Activated naive CD8-positive, alpha-beta T cell treated with anti-CD3 and anti-CD28 coated beads, Interleukin-2, amount 50 U/mL, for 24 hours (primary cell): ENCODE data around the gene C12orf57.
A peak's percentile ranks its signal among the peaks of the same experiment; 100 is the strongest.

ENCODE experiments used
- ATAC-seq: fragments of 150-1000 bp; cut with Tn5 transposase; one replicate; pipeline ENCODE4 v1.10.0; 2021
- DNase-seq: peaks from one replicate; pipeline ENCODE4 v3.0.0; 2021
- H3K27ac Mint-ChIP-seq: one replicate; pipeline ENCODE4 v1.8.0; 2021; ENCODE audit warnings: mild to moderate bottlenecking, mixed read lengths
- H3K27me3 Mint-ChIP-seq: one replicate; pipeline ENCODE4 v1.8.0; 2021; ENCODE audit warnings: mixed read lengths
- H3K36me3 Mint-ChIP-seq: one replicate; pipeline ENCODE4 v1.8.0; 2021; ENCODE audit warnings: low read depth, mixed read lengths
- H3K4me1 Mint-ChIP-seq: one replicate; pipeline ENCODE4 v1.8.0; 2021; ENCODE audit warnings: mixed read lengths
- H3K4me3 Mint-ChIP-seq: one replicate; pipeline ENCODE4 v1.8.0; 2021; ENCODE audit warnings: mild to moderate bottlenecking, moderate library complexity, mixed read lengths
- H3K9me3 Mint-ChIP-seq: one replicate; pipeline ENCODE4 v1.8.0; 2021; ENCODE audit warnings: mixed read lengths

Gene C12orf57

GRCh38 chr12:6939191-6939540, 4.7 kb upstream of the C12orf57 start:
- Mint-ChIP-seq H3K27ac (peak overlapping the region; percentile 88), H3K4me1 (peaks cover 57% of the 10 kb centered on the region), H3K27me3 (no peaks in the 10 kb centered on the region), H3K9me3 (no peaks in the 10 kb centered on the region), H3K4me3 (peak overlapping the region; percentile 86), H3K36me3 (peaks cover 36% of the 10 kb centered on the region)
- DNase-seq, result no peak
- no peak for ATAC-seq

GRCh38 chr12:6941267-6941666, 2.6 kb upstream of the C12orf57 start:
- Mint-ChIP-seq H3K4me3 (no peak overlapping the region), H3K4me1 (peaks cover 59% of the 10 kb centered on the region), H3K27ac (no peak overlapping the region), H3K36me3 (peaks cover 32% of the 10 kb centered on the region), H3K27me3 (no peaks in the 10 kb centered on the region), H3K9me3 (no peaks in the 10 kb centered on the region)
- DNase-seq (no peak), ATAC-seq (no peak)

DNA sequence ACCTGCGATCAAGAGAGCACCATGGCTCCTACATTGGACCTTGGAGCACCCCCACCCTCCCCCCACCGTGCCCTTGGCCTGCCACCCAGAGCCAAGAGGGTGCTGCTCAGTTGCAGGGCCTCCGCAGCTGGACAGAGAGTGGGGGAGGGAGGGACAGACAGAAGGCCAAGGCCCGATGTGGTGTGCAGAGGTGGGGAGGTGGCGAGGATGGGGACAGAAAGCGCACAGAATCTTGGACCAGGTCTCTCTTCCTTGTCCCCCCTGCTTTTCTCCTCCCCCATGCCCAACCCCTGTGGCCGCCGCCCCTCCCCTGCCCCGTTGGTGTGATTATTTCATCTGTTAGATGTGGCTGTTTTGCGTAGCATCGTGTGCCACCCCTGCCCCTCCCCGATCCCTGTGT, 2.0 kb upstream of the C12orf57 start:
- peaks cover 29% of the 10 kb centered on the region for H3K36me3 Mint-ChIP-seq
- H3K27ac Mint-ChIP-seq, result no peak overlapping the region
- H3K27me3 Mint-ChIP-seq, result no peaks in the 10 kb centered on the region
- H3K4me3 Mint-ChIP-seq, result no peak overlapping the region
- no peak for ATAC-seq
- no peaks in the 10 kb centered on the region for H3K9me3 Mint-ChIP-seq
- H3K4me1 Mint-ChIP-seq, result peaks cover 59% of the 10 kb centered on the region
- DNase-seq, result peak; percentile 3

DNA sequence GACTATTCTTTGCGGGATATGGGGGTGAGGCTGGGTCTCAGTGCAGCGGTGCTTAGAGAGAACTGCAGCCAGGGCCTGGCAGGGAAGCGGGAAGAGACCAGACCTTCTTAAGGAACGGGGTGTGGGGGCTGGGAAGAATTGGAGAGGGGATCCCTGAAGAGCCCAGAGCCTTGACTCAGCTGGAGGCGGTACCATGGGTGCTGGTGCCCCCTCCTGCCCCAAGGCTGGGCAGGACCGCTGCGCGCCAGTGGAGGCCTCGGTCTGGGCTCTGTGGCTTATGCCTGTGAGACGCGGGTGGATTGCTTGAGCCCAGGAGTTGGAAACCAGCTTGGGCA, 1.5 kb upstream of the C12orf57 start:
- Mint-ChIP-seq H3K27ac (peak overlapping the region; percentile 99), H3K27me3 (no peaks in the 10 kb centered on the region), H3K4me1 (peaks cover 62% of the 10 kb centered on the region), H3K36me3 (peaks cover 28% of the 10 kb centered on the region), H3K4me3 (peak overlapping the region; percentile 25), H3K9me3 (no peaks in the 10 kb centered on the region)
- ATAC-seq, result no peak
- peak; percentile 6 for DNase-seq

- Mint-ChIP-seq H3K36me3 (peaks cover 24% of the 10 kb centered on the region), H3K9me3 (no peaks in the 10 kb centered on the region)
Observed at GRCh38 chr12:6943389-6943721, 467 bp upstream of the C12orf57 start.

GRCh38 chr12:6944381-6945186, 762 bp downstream of the C12orf57 start:
- Mint-ChIP-seq H3K4me3 (peak overlapping the region; percentile 87), H3K4me1 (peaks cover 75% of the 10 kb centered on the region), H3K36me3 (peaks cover 20% of the 10 kb centered on the region), H3K9me3 (no peaks in the 10 kb centered on the region), H3K27me3 (no peaks in the 10 kb centered on the region), H3K27ac (peak overlapping the region; percentile 99)
- ATAC-seq (peak; percentile 42), DNase-seq (peak; percentile 88)

More at GRCh38 chr12:6943389-6943721, 467 bp upstream of the C12orf57 start:
- peak; percentile 23 for ATAC-seq
- H3K4me1 Mint-ChIP-seq, result peaks cover 70% of the 10 kb centered on the region
- H3K27me3 Mint-ChIP-seq, result no peaks in the 10 kb centered on the region
- peak overlapping the region; percentile 99 for H3K27ac Mint-ChIP-seq
- peak; percentile 74 for DNase-seq
- peak overlapping the region; percentile 87 for H3K4me3 Mint-ChIP-seq

DNA sequence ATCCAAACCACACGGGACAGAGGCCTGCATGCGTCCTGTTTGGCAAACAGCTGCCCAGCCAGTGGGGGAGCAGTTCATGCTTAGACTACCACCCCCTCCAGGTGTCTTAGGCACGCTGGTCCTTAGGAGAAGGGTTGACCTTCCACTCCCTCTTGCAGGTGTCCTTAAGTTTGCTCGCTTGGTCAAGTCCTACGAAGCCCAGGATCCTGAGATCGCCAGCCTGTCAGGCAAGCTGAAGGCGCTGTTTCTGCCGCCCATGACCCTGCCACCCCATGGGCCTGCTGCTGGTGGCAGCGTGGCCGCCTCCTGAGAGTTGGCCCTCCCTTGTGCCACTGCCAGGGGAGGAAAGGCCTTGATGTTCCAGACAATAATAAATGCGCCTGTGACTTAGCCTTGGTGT, 1.8 kb downstream of the C12orf57 start:
- Mint-ChIP-seq H3K4me3 (peak overlapping the region; percentile 87), H3K27me3 (no peaks in the 10 kb centered on the region), H3K36me3 (peaks cover 15% of the 10 kb centered on the region), H3K27ac (peak overlapping the region; percentile 99), H3K9me3 (no peaks in the 10 kb centered on the region), H3K4me1 (peaks cover 82% of the 10 kb centered on the region)
- no peak for DNase-seq
- ATAC-seq, result no peak

DNA sequence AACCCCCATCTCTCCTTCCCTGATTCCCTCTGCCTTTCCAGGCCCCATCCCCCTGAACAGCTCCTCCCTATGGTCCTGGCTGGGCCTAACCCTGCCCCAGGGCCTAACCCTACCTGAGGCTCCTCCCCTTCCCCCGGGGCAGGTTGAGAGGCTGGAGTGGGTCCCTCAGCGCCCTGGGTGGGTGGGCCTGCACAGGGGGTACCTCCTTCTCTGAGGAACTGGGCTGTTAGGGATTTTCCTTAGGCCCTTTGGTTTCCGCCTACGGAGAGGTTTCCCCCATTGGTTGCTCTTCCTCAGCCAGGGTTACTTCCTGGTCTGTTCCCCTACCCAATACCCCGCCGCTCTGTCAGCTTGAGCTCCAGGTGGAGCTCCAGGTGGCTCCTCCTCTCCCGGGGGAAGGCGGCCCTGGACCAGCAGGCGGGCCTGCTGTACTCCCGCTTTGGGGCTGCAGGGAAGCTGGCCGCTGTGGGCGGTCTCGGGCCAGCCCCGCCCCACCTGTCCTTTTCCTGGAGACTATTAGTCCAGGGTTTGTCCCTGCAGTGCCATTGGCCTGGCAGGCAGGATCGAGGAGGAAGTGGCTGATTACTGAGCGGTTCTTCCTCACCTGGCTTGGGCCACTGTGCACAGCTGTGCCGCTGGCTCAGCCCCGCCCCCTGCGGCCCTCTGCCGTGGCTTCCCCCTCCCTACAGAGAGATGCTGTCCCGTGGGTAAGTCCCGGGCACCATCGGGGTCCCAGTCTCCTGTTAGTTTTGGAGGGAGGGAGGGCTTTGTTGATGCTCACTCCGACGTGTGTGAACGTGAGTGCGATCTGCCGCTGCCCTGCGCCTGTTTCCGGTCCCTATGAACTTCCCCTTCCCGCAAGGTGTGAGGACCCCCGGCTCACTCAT, 2.5 kb downstream of the C12orf57 start:
- H3K27ac Mint-ChIP-seq, result peak overlapping the region; percentile 99
- DNase-seq (peak; percentile 69), ATAC-seq (peak; percentile 13)
- H3K4me1 Mint-ChIP-seq, result peaks cover 87% of the 10 kb centered on the region
- H3K4me3 Mint-ChIP-seq, result peak overlapping the region; percentile 87
- no peaks in the 10 kb centered on the region for H3K27me3 Mint-ChIP-seq
- peaks cover 13% of the 10 kb centered on the region for H3K36me3 Mint-ChIP-seq
- no peaks in the 10 kb centered on the region for H3K9me3 Mint-ChIP-seq

DNA sequence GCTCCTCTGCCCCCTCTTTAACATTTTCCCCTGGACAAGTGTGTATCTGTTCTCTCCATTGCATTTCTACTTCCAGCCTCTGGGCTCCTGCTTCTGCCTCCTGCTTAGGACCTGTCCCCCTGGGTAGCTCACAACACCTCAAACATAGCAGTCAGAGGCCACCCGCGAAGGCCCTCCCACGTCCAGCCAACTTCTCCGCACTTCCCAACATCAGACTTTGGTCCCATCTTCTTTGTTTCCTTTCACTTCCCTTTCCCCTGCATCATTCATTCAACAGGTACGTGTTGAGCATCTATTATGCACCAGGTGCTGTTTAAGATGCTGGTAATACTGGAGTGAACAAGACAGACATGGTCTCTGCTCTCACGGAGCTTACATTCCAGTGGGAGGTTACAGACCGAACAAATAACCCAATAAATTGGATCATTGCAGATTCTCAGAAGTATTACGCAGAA, 3.1 kb downstream of the C12orf57 start:
- H3K4me1 Mint-ChIP-seq, result peaks cover 87% of the 10 kb centered on the region
- no peak for ATAC-seq
- peak overlapping the region; percentile 99 for H3K27ac Mint-ChIP-seq
- peaks cover 13% of the 10 kb centered on the region for H3K36me3 Mint-ChIP-seq
- H3K9me3 Mint-ChIP-seq, result no peaks in the 10 kb centered on the region
- H3K27me3 Mint-ChIP-seq, result no peaks in the 10 kb centered on the region
- peak overlapping the region; percentile 87 for H3K4me3 Mint-ChIP-seq
- DNase-seq, result no peak

DNA sequence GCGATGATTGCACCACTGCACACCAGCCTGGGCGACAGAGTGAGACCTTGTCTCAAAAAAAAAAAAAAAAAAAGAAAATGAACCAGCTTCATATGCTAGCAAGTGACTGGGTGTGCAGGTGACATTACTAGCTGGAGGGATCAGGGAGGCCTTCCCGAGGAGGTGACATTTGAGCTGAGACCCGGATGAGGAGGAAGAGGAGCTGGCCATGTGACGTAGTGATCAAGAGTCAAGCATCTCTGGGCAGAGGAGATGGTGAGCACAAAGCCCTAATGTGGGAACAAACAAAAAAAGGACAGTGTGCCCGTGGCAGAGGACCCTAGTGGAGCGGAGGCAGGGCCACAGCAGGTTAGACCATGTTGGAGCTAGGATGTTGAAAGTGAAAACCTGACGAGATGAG, 3.8 kb downstream of the C12orf57 start:
- ATAC-seq (no peak), DNase-seq (no peak)
- peaks cover 81% of the 10 kb centered on the region for H3K4me1 Mint-ChIP-seq
- no peaks in the 10 kb centered on the region for H3K27me3 Mint-ChIP-seq
- H3K9me3 Mint-ChIP-seq, result no peaks in the 10 kb centered on the region
- H3K36me3 Mint-ChIP-seq, result peaks cover 16% of the 10 kb centered on the region
- H3K27ac Mint-ChIP-seq, result peak overlapping the region; percentile 99
- peak overlapping the region; percentile 87 for H3K4me3 Mint-ChIP-seq

DNA sequence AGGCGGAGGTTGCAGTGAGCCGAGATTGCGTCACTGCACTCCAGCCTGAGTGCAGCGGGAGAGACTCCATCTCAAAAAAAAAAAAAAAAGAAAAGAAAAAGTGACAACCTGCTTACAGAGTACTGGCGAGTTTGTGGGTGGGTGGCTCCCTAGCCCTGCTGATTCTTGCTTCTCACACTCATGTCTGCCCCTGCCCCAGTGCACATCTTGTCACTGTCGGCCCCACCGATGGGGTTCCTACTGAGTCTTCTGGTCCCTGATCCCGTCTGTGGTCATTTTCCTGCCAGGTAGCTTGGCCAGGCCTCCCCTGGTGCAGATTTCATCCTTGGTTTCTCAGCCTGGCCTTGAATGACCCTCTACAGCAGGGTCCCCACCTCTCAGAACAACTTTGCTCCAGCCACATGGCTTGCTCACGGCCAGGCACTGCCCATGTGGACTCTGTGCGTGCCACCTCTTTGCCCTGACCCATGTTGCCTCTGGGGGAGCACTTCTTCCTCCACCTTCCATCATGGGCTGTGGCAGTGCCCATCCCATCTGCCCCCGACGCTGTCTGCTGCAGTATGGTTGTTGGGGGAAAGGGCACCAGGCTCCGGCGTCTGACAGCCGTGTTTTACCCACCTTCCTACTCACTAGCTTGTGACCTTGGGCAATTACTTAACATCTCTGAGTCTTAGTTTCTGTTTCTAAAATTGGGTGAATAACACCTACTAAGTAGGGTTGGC, 5.2 kb downstream of the C12orf57 start:
- DNase-seq (peak; percentile 50), ATAC-seq (peak; percentile 0)
- peaks cover 30% of the 10 kb centered on the region for H3K36me3 Mint-ChIP-seq
- no peaks in the 10 kb centered on the region for H3K9me3 Mint-ChIP-seq
- peaks cover 77% of the 10 kb centered on the region for H3K4me1 Mint-ChIP-seq
- H3K27ac Mint-ChIP-seq, result peak overlapping the region; percentile 99
- H3K4me3 Mint-ChIP-seq, result peak overlapping the region; percentile 63
- H3K27me3 Mint-ChIP-seq, result peaks cover 4% of the 10 kb centered on the region

GRCh38 chr12:6950401-6950801, 6.6 kb downstream of the C12orf57 start:
- peak; percentile 51 for DNase-seq
- peak overlapping the region; percentile 93 for H3K4me3 Mint-ChIP-seq
- no peak for ATAC-seq
- peaks cover 35% of the 10 kb centered on the region for H3K36me3 Mint-ChIP-seq
- no peaks in the 10 kb centered on the region for H3K9me3 Mint-ChIP-seq
- peak overlapping the region; percentile 99 for H3K27ac Mint-ChIP-seq
- H3K27me3 Mint-ChIP-seq, result peaks cover 5% of the 10 kb centered on the region
- H3K4me1 Mint-ChIP-seq, result peaks cover 78% of the 10 kb centered on the region

DNA sequence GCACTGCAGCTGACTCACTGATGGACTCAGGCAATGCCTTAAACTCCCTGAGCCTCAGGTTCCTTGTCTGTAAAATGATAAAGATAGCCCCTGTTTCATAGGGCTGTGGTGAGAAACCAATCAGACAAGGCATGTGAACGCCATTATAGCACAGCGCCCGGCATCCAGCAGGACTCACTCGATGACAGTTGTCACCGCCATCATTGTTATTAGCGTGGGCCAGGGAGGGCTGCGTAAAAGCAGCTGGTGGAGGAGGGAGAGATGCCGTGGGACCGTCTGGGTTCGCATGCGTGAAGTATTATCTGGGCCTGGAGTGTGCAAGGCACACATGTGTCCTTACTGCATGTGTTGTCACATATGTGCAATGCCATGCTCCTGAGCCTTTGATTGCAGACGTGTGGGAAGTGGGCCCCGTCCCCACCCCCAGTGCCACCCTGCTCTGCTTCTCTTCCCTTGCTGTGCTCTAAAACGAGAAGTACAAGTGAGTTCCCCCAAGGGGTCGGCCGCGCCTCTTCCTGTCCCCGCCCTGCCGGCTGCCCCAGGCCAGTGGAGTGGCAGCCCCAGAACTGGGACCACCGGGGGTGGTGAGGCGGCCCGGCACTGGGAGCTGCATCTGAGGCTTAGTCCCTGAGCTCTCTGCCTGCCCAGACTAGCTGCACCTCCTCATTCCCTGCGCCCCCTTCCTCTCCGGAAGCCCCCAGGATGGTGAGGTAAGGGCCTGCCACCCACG, 7.2 kb downstream of the C12orf57 start, which contains the start of gene PTPN6:
TSS of gene PTPN6 (plus strand) at position 546 of the 730 bp plus-strand sequence. CDS start at position 703, 157 bp downstream.
- H3K36me3 Mint-ChIP-seq, result peaks cover 40% of the 10 kb centered on the region

More for the DNA sequence above, 7.2 kb downstream of the C12orf57 start, which contains the start of gene PTPN6:
- Mint-ChIP-seq H3K9me3 (no peaks in the 10 kb centered on the region), H3K27me3 (peaks cover 5% of the 10 kb centered on the region), H3K4me1 (peaks cover 78% of the 10 kb centered on the region), H3K27ac (peak within 1 kb of the TSS; percentile 99), H3K4me3 (peak within 1 kb of the TSS; percentile 93)
- DNase-seq (peak; percentile 78), ATAC-seq (peak; percentile 39)
